HCT116 (cell line): ENCODE data around the gene NFX1. TPM values are rescaled to one million over a fixed set of nuclear protein-coding genes. Genes with fewer than 3 reads are reported as not detected.

ENCODE experiments used
- ATAC-seq: fragments of 200-7000 bp; cut with Tn5 transposase; 2 replicates; pipeline ENCODE4 v1.9.1; 2020; ENCODE audit warnings: mild to moderate bottlenecking, moderate library complexity
- BruUV-seq: library from RNA; stranded (reverse); fragments of 400-500 nt; replicated peaks from 2 replicates; lab custom pipeline; 2021; lab: Mats Ljungman, UMichigan
- CTCF ChIA-PET: fragments of 300-600 bp; sonication (Branson Sonifier 250); formaldehyde crosslinking; loops from one replicate; lab custom pipeline; 2021; ENCODE audit warnings: antibody characterized with exemption; lab: Charles Lee
- POLR2A ChIA-PET: fragments of 300-600, 350-600 bp; sonication (Branson Sonifier 250); formaldehyde crosslinking; loops from one replicate; lab custom pipeline; 2021; ENCODE audit warnings: antibody characterized with exemption; lab: Charles Lee
- RAD21 ChIA-PET, 2 experiments: fragments of 300-600 bp; sonication (Branson Sonifier 250); formaldehyde crosslinking; loops; one replicate each; lab custom pipeline; 2023; ENCODE audit warnings: low total read pairs in 2 of 2; ENCODE audit not compliant: uncharacterized antibody in 2 of 2, unreplicated experiment in 2 of 2, low non-redundant PET in 1 of 2; lab: Charles Lee
- DNase-seq: peaks from one replicate; pipeline ENCODE4 v3.0.0-alpha.2; 2010; ENCODE audit warnings: low read depth, low spot score
- H2AFZ ChIP-seq: fragments of 200-600 bp; shearing (Covaris generic), sonication (generic); 2 replicates; pipeline ENCODE4 v1.6.1; 2017; ENCODE audit warnings: low read depth, mixed run types, mixed read lengths, antibody characterized with exemption, low read length; ENCODE audit not compliant: poor library complexity, severe bottlenecking
- H3K27ac ChIP-seq: 2 replicates; pipeline ENCODE4 v1.5.1; 2012; ENCODE audit warnings: low read depth, low read length
- H3K27me3 ChIP-seq: fragments of 200-600 bp; sonication (generic); 2 replicates; pipeline ENCODE4 v1.6.1; 2016; ENCODE audit warnings: mixed run types, low read length, mixed read lengths; ENCODE audit not compliant: insufficient read depth
- H3K36me3 ChIP-seq, 2 experiments: fragments of 200-500 bp in 1 of 2; fragments of 200-600 bp in 1 of 2; sonication (Bioruptor generic) in 1 of 2; sonication (generic) in 1 of 2; 2 replicates each; pipeline versions ENCODE4 v1.5.1 to v1.6.1; 2014 to 2016; ENCODE audit warnings: low read length in 2 of 2, inconsistent platforms in 1 of 2, mixed read lengths in 1 of 2, mixed run types in 1 of 2; ENCODE audit not compliant: insufficient read depth in 2 of 2, control insufficient read depth in 1 of 2
- H3K4me1 ChIP-seq, 2 experiments: fragments of 200-600 bp in 1 of 2; sonication (generic) in 1 of 2; 2 replicates each; pipeline versions ENCODE4 v1.5.1 to v1.6.1; 2012 to 2017; ENCODE audit warnings: low read length in 2 of 2, inconsistent platforms in 1 of 2, mild to moderate bottlenecking in 1 of 2, mixed read lengths in 1 of 2, mixed run types in 1 of 2, moderate library complexity in 1 of 2; ENCODE audit not compliant: insufficient read depth in 2 of 2, control insufficient read depth in 1 of 2
- H3K4me2 ChIP-seq: fragments of 200-600 bp; sonication (generic); 2 replicates; pipeline ENCODE4 v1.6.1; 2017; ENCODE audit warnings: mixed run types, low read length, mixed read lengths
- H3K4me3 ChIP-seq, 2 experiments: fragments of 200-600 bp in 1 of 2; sonication (generic) in 1 of 2; replicated peaks in 1 of 2; 2 replicates each; pipeline ENCODE4 v1.5.1; 2011 to 2016; ENCODE audit warnings: low read length in 2 of 2, control low read depth in 1 of 2, low read depth in 1 of 2, mild to moderate bottlenecking in 1 of 2, mixed read lengths in 1 of 2, mixed run types in 1 of 2
- H3K79me2 ChIP-seq: fragments of 200-600 bp; sonication (generic); 2 replicates; pipeline ENCODE4 v1.6.1; 2017; ENCODE audit warnings: mild to moderate bottlenecking, mixed run types, low read length, moderate library complexity, mixed read lengths; ENCODE audit not compliant: insufficient read depth
- H3K9ac ChIP-seq: fragments of 200-600 bp; sonication (generic); 2 replicates; pipeline ENCODE4 v1.6.1; 2016; ENCODE audit warnings: low read length, mixed read lengths
- H3K9me2 ChIP-seq: fragments of 200-600 bp; sonication (generic), shearing (Covaris generic); 2 replicates; pipeline ENCODE4 v1.6.1; 2017; ENCODE audit warnings: mixed run types, mild to moderate bottlenecking, moderate library complexity; ENCODE audit not compliant: insufficient read depth
- H3K9me3 ChIP-seq, 2 experiments: fragments of 200-500 bp in 1 of 2; fragments of 200-600 bp in 1 of 2; sonication (Bioruptor generic) in 1 of 2; sonication (generic) in 1 of 2; 2 replicates each; pipeline ENCODE4 v1.6.1; 2014 to 2017; ENCODE audit warnings: low read length in 2 of 2, mixed read lengths in 2 of 2, inconsistent platforms in 1 of 2, low read depth in 1 of 2, mild to moderate bottlenecking in 1 of 2, mixed run types in 1 of 2, moderate library complexity in 1 of 2; ENCODE audit not compliant: control insufficient read depth in 1 of 2, insufficient read depth in 1 of 2
- H4K20me1 ChIP-seq: fragments of 200-600 bp; sonication (generic), shearing (Covaris generic); 2 replicates; pipeline ENCODE4 v1.6.1; 2017; ENCODE audit warnings: mixed run types, mild to moderate bottlenecking, moderate library complexity; ENCODE audit not compliant: insufficient read depth
- ATF3 ChIP-seq: IDR thresholded peaks from 2 replicates; pipeline ENCODE4 v1.6.1; 2012
- CBX3 ChIP-seq: IDR thresholded peaks from 2 replicates; pipeline ENCODE4 v1.6.1; 2012; ENCODE audit warnings: low read depth
- CTCF ChIP-seq, 3 experiments: fragments of 200-600 bp in 1 of 3; sonication (generic) in 1 of 3; IDR thresholded peaks in 2 of 3; conservative IDR thresholded peaks in 1 of 3; 2 replicates each; pipeline ENCODE4 v1.5.1; 2012 to 2017; ENCODE audit warnings: low read depth in 2 of 3, low read length in 2 of 3, antibody characterized with exemption in 1 of 3, borderline replicate concordance in 1 of 3, control low read depth in 1 of 3, mild to moderate bottlenecking in 1 of 3, mixed read lengths in 1 of 3, mixed run types in 1 of 3, moderate library complexity in 1 of 3; ENCODE audit not compliant: insufficient read depth in 1 of 3
- EGR1 ChIP-seq: IDR thresholded peaks from 2 replicates; pipeline ENCODE4 v1.6.1; 2012; ENCODE audit warnings: low read depth
- ELF1 ChIP-seq: IDR thresholded peaks from 2 replicates; pipeline ENCODE4 v1.6.1; 2012; ENCODE audit warnings: low read depth, borderline replicate concordance
- EZH2 ChIP-seq: fragments of 200-600 bp; sonication (generic); IDR thresholded peaks from 2 replicates; pipeline ENCODE4 v1.6.1; 2017; ENCODE audit warnings: antibody characterized with exemption, mixed run types
- EZH2phosphoT487 ChIP-seq: fragments of 200-600 bp; IDR thresholded peaks from 2 replicates; pipeline ENCODE4 v1.6.1; 2018; ENCODE audit warnings: antibody characterized with exemption, borderline replicate concordance
- JUND ChIP-seq: IDR thresholded peaks from 2 replicates; pipeline ENCODE4 v1.6.1; 2012
- RAD21 ChIP-seq: IDR thresholded peaks from 2 replicates; pipeline ENCODE4 v1.6.1; 2012; ENCODE audit warnings: low read depth, mild to moderate bottlenecking
- REST ChIP-seq: IDR thresholded peaks from 2 replicates; pipeline ENCODE4 v1.6.1; 2012; ENCODE audit warnings: low read depth
- SIN3A ChIP-seq: IDR thresholded peaks from 2 replicates; pipeline ENCODE4 v1.6.1; 2012; ENCODE audit warnings: low read depth
- SRF ChIP-seq: IDR thresholded peaks from 2 replicates; pipeline ENCODE4 v1.6.1; 2012; ENCODE audit warnings: low read depth
- TCF7L2 ChIP-seq: IDR thresholded peaks from 2 replicates; pipeline ENCODE4 v1.7.0; 2011; ENCODE audit warnings: borderline replicate concordance, inconsistent platforms; ENCODE audit not compliant: insufficient read depth, insufficient read length; ENCODE audit errors: extremely low read depth
- intact Hi-C: fragments of 100-400 bp; cut with micrococcal nuclease; formaldehyde crosslinking; loops from 2 replicates; pipeline ENCODE4 v1.10.0; 2022
- total RNA-seq: library from RNA; stranded (reverse); gene quantifications from one replicate; pipeline ENCODE4 v1.2.1, GENCODE V29; 2021; ENCODE audit not compliant: unreplicated experiment

Gene NFX1
- total RNA-seq, 1 experiment from 2014 or later = 31.7 TPM

- Histone ChIP-seq H3K27me3 (no peaks in the 10 kb centered on the region), H3K9me2 (no peaks in the 10 kb centered on the region), H4K20me1 (no peaks in the 10 kb centered on the region), H3K9ac (no peak overlapping the region), H3K4me1 (peaks cover 0 to 8% of the 10 kb centered on the region in 2 experiments; a peak in 1 of 4 replicates), H3K4me2 (no peak overlapping the region), H3K9me3 (no peaks in the 10 kb centered on the region), H3K4me3 (no peak overlapping the region), H2AFZ (no peak overlapping the region), H3K79me2 (0 out of 2 replicates have a peak, but pooled peaks cover 2% of the 10 kb centered on the region), H3K36me3 (peaks cover 7 to 10% of the 10 kb centered on the region in 2 experiments), H3K27ac (no peak overlapping the region)
- TF ChIP-seq EZH2 = no peak
- TF ChIP-seq CTCF (IDR thresholded peaks at IDR 0.05 in 2 of 3, conservative IDR thresholded peaks at IDR 0.05 in 1 of 3; ENCODE audit: borderline replicate concordance in 1 of 3, insufficient read depth in 1 of 3, low read depth in 2 of 3, low read length in 2 of 3) = no peak
- no peak for TF ChIP-seq TCF7L2
- no peak for TF ChIP-seq RAD21
- TF ChIP-seq CBX3 = no peak
- no peak for TF ChIP-seq EZH2phosphoT487
- no peak for TF ChIP-seq ELF1
- TF ChIP-seq ATF3 = no peak
- TF ChIP-seq SIN3A = no peak
- no peak for TF ChIP-seq JUND
- TF ChIP-seq EGR1 = no peak
- TF ChIP-seq SRF = no peak
- no peak for TF ChIP-seq REST
- intact Hi-C loops = loop anchor here (5.0 kb wide), 1 partner anchor 437 kb away; no protein-coding TSS in a partner anchor
- BruUV-seq = no TSS peak
- ATAC-seq (no peak), DNase-seq (no peak)
- POLR2A ChIA-PET = interaction anchor here (0.6 kb wide), 1 partner anchor 15 kb away, joined by 3 read pairs; no protein-coding TSS in a partner anchor
- RAD21 ChIA-PET = interaction anchor here in 1 of 2 experiments (0.6 kb wide), 1 partner anchor 181 kb away, joined by 3 read pairs; no protein-coding TSS in a partner anchor
- CTCF ChIA-PET = no interaction called here
Observed at GRCh38 chr9:33285502-33285901, 4.8 kb upstream of the NFX1 start.
